ENCODE data around the gene SEMA4D.

SEMA4D gene

GRCh38 chr9:89500008-89500407, 2.1 kb upstream of the SEMA4D start:
- no peak for DNase-seq

- peak; percentile 79 to 86 for DNase-seq
These were observed 1.1 kb upstream of the SEMA4D start for GRCh38 chr9:89498852-89499480.

GRCh38 chr9:89497257-89497963, 503 bp downstream of the SEMA4D start:
- DNase-seq = no peak

- peak in 1 of 2 experiments; percentile 15 for DNase-seq
These were observed 1.2 kb downstream of the SEMA4D start for GRCh38 chr9:89496645-89497256.

DNA sequence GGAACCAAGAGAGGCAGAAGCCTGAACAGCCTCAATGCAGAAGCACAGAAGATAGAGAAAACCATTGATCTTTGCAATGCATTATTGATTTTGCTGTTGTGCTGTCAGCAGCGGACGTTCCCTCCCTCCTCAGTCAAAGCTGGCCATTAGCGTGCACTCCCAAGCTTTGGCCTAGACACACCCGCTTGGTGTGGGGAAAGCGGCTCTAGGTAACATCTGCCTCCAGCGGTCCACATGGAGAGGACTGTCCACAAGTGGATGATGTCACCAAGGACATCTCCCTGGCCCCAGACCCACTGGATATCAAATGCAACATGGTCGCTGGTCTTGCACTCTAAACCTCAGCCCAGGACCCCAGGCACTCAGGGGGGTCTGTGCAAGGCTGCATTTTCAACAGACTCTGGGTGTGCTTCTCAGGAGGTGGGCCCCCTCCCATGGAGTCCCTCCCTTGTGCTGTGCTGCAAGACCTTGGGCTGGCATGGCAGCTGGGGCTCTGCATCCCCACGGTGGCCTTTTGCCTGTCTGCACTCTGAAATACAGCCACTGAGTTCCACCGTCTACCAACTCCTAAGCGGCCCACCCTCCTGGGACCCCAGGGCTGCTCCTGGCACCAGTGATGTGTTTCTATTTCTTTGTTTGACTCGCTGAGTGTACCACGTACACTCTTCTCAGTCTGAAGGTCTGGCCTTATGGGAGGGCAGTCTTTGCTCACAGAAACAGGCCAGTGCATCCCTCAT, 1.9 kb downstream of the SEMA4D start:
- no peak for DNase-seq

- no peak for DNase-seq
These were observed 3.7 kb downstream of the SEMA4D start for GRCh38 chr9:89494199-89494598.

GRCh38 chr9:89493671-89494070, 4.2 kb downstream of the SEMA4D start:
- no peak for DNase-seq

DNA sequence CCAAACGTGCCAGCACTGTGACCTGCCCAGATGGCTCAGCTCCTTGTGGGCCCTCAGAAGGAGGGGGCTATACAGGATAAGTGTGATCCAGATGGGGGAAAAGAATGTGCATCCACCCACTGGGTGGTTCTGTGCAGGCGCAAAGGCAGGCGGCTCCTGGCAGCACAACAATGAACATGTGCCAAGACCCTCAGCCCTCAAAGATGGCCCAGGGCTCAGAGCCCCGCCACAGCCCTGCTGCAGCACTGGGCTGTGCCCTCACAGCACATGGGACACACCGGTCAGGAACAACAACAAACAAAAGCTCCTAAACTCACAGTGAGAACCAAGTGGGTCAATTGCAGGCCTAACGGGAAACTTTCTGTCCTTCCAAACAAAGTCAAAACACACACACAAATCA, 4.7 kb downstream of the SEMA4D start:
- no peak for DNase-seq

GRCh38 chr9:89492586-89492985, 5.3 kb downstream of the SEMA4D start:
- no peak for DNase-seq

- no peak for DNase-seq
These were observed 6.2 kb downstream of the SEMA4D start for GRCh38 chr9:89491694-89492093.

DNA sequence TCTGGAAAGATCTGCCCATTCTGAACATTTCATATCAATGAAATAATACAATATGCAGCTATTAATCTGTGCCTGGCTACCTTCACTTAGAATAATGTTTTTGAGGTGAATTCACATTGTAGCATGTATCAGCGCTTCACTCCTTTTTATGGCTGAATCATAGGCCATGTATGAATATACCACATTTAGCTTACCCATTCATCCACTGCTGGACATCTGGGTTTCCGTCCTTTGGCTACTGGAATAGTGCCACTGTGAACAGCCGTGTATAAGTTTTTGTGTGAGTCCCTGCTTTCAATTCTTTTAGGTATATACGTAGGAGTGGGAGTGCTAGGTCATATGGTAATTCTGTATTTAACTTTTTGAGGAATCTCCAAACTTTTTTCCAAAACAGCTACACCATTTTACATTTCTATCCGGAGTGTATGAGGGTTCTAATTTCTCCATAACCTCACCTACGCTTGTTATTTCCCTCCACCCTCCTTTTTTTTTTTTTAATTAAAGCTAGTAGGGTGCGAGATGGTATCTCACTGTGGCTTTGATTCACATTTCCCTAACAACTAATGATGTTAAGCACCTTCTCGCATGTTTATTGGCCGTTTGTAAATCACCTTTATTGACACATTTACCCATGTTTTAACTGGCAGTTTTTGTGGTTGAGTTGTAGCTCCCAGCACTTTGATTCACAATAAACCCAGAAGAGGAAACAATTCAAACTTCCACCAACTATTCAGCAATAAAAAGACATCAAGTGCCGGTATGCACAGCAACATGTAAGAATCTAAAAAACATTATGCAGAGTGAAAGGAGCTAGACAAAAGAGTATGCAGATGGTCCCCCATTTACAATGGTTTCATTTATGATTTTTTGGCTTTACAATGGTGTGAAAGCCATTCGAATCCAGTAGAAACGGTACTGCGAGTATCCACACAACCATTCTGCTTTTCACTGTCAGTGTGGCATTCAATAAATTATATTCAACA, 8.1 kb downstream of the SEMA4D start:
- no peak for DNase-seq

GRCh38 chr9:89488936-89489335, 9.0 kb downstream of the SEMA4D start:
- no peak for DNase-seq

GRCh38 chr9:89488131-89488530, 9.8 kb downstream of the SEMA4D start:
- DNase-seq = no peak

DNA sequence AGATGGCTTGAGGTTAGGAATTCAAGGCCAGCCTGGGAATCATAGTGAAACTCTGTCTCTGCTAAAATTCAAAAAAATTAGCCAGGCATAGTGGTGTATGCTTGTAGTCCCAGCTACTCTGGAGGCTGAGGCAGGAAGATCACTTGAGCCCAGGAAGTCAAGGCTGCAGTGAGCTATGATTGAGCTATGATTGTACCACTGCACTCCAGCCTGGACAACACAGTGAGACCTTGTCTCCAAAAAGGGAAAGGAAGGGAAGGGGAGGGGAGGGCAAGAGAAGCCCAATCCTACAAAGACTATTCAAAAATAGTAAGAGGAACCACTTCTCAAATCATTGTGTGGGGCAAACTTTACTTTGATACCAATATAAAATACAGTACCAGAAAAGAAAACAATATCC, 11.2 kb downstream of the SEMA4D start:
- no peak for DNase-seq

DNA sequence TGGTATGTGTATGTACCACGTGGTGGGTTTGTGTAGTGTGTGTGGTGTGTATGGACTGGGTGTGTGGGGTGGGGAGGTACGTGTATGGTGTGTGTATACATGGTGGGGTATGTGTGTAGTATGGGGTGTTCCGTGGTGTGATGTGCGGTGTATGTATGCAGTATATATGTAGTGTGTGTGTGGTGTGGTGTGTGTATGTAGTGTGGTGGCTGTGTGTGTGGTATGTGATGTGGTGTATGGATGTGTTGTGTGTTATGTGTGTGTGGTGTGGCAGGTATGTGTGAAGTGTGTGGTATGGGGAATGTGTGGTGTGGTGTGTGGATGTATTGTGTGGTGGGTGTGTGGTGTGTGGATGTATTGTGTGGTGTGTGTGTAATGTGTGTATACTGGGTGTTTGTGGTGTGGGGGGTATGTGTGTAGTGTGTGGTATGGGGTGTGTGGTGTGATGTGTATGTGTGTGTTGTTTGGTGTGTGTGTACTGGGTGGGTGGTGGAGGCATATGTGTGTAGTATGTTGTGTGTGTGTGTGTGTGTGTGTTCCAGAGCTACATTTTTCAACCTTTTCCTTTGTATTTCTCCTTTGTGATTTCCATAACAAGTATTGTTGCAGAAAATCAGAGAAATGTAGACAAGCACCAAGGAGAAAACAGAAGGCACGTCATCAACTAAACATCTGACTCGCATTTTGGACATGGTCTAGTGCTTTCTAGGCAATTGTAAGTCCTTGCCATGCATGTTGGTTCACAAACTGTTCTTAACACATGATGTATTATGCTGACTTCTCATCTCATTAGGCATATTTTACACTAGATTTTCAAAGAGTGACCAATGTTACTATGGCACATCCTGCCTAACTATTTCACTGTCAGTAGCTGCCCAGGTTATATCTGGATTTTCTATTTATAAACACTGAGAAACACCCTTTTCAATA, 13.2 kb downstream of the SEMA4D start:
- DNase-seq = no peak

GRCh38 chr9:89483592-89484474, 14.1 kb downstream of the SEMA4D start:
- DNase-seq = peak; percentile 58 to 71

GRCh38 chr9:89482901-89483361, 15.0 kb downstream of the SEMA4D start:
- DNase-seq = no peak

- DNase-seq = no peak
These were observed 15.7 kb downstream of the SEMA4D start for GRCh38 chr9:89482056-89482851.

DNA sequence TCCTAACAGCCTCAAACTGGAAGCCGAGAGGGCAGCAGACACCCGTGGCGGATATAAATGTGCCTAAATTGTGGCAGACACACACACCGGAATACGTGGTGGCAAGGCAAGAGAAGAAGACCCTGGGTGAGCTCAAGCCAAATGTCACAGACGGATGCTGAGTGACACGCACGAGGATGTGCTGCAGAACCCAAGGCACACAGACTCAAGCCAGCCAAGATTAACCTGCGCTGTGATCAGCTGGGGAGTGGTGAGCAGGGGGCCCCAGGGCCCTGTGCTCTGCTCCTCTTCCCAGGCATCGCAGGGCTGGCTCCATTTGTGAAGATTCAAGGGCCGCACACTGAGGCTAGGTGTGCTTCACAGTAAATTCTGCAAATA, 16.4 kb downstream of the SEMA4D start:
- no peak for DNase-seq
